GM12801 (cell line): ENCODE data around the gene COL5A1.

Experiments
- CTCF ChIP-seq: IDR thresholded peaks from one replicate; pipeline ENCODE4 v1.5.1; 2011; ENCODE audit warnings: control low read depth; ENCODE audit not compliant: insufficient read length; ENCODE audit errors: extremely low read depth

COL5A1 gene

GRCh38 chr9:134710271-134710540 is 68.6 kb downstream of the COL5A1 start:
- no peak for TF ChIP-seq CTCF

GRCh38 chr9:134710901-134711300 is 69.3 kb downstream of the COL5A1 start:
- no peak for TF ChIP-seq CTCF

GRCh38 chr9:134712243-134712642 is 70.6 kb downstream of the COL5A1 start:
- no peak for TF ChIP-seq CTCF

- no peak for TF ChIP-seq CTCF
Observed at GRCh38 chr9:134712926-134713325, 71.3 kb downstream of the COL5A1 start.

GRCh38 chr9:134716067-134716466 is 74.5 kb downstream of the COL5A1 start:
- TF ChIP-seq CTCF: no peak

GRCh38 chr9:134717056-134717455 is 75.5 kb downstream of the COL5A1 start:
- TF ChIP-seq CTCF: no peak

GRCh38 chr9:134717924-134718645 is 76.5 kb downstream of the COL5A1 start:
- no peak for TF ChIP-seq CTCF
